Activated naive CD8-positive, alpha-beta T cell (primary cell): ENCODE results near the gene HLCS.
"Not testable (repeated sequence)": the region's sequence is repeated elsewhere in the genome, so short reads cannot be mapped to it uniquely, and the experiment has no call there.

ENCODE experiments used
- H3K27ac Mint-ChIP-seq: one replicate; pipeline ENCODE4 v1.8.0; 2021; ENCODE audit warnings: mixed read lengths
- H3K27me3 Mint-ChIP-seq: one replicate; pipeline ENCODE4 v1.8.0; 2021; ENCODE audit warnings: mixed read lengths
- H3K36me3 Mint-ChIP-seq: one replicate; pipeline ENCODE4 v1.8.0; 2021; ENCODE audit warnings: mixed read lengths
- H3K4me1 Mint-ChIP-seq: one replicate; pipeline ENCODE4 v1.8.0; 2021; ENCODE audit warnings: low read depth, mixed read lengths
- H3K4me3 Mint-ChIP-seq: one replicate; pipeline ENCODE4 v1.8.0; 2021; ENCODE audit warnings: mild to moderate bottlenecking, mixed read lengths
- H3K9me3 Mint-ChIP-seq: one replicate; pipeline ENCODE4 v1.8.0; 2021; ENCODE audit warnings: low read depth, mixed read lengths

HLCS gene

GRCh38 chr21:36973986-36974850 lies 7.7 kb upstream of the HLCS start:
- Mint-ChIP-seq H3K36me3 (peaks cover 2% of the 10 kb centered on the region), H3K4me3 (no peak overlapping the region), H3K27me3 (no peaks in the 10 kb centered on the region), H3K4me1 (peaks cover 16% of the 10 kb centered on the region), H3K9me3 (no peaks in the 10 kb centered on the region), H3K27ac (no peak overlapping the region)

- no peaks in the 10 kb centered on the region for H3K9me3 Mint-ChIP-seq
- H3K4me1 Mint-ChIP-seq = peaks cover 16% of the 10 kb centered on the region
- no peak overlapping the region for H3K27ac Mint-ChIP-seq
- peaks cover 2% of the 10 kb centered on the region for H3K36me3 Mint-ChIP-seq
- no peak overlapping the region for H3K4me3 Mint-ChIP-seq
- no peaks in the 10 kb centered on the region for H3K27me3 Mint-ChIP-seq
Observed at GRCh38 chr21:36968976-36969375, 2.5 kb upstream of the HLCS start.

- Mint-ChIP-seq H3K4me3 (peak overlapping the region; percentile 76), H3K36me3 (peaks cover 1% of the 10 kb centered on the region), H3K9me3 (no peaks in the 10 kb centered on the region), H3K4me1 (peaks cover 16% of the 10 kb centered on the region), H3K27ac (no peak overlapping the region), H3K27me3 (no peaks in the 10 kb centered on the region)
Observed at GRCh38 chr21:36968414-36968813, 1.9 kb upstream of the HLCS start.

- peaks cover 16% of the 10 kb centered on the region for H3K4me1 Mint-ChIP-seq
- peak overlapping the region; percentile 73 for H3K27ac Mint-ChIP-seq
- H3K36me3 Mint-ChIP-seq = peaks cover 2% of the 10 kb centered on the region
- peak overlapping the region; percentile 76 for H3K4me3 Mint-ChIP-seq
- H3K27me3 Mint-ChIP-seq = no peaks in the 10 kb centered on the region
- H3K9me3 Mint-ChIP-seq = no peaks in the 10 kb centered on the region
Observed at GRCh38 chr21:36966821-36967768, 626 bp upstream of the HLCS start.

- Mint-ChIP-seq H3K9me3 (no peaks in the 10 kb centered on the region), H3K27ac (peak overlapping the region; percentile 91), H3K27me3 (no peaks in the 10 kb centered on the region), H3K4me1 (peaks cover 16% of the 10 kb centered on the region), H3K36me3 (peaks cover 6% of the 10 kb centered on the region), H3K4me3 (peak overlapping the region; percentile 90)
Observed at GRCh38 chr21:36965720-36966065, 776 bp downstream of the HLCS start.

GRCh38 chr21:36964827-36965719 lies 1.4 kb downstream of the HLCS start:
- peaks cover 10% of the 10 kb centered on the region for H3K36me3 Mint-ChIP-seq
- peak overlapping the region; percentile 91 for H3K27ac Mint-ChIP-seq
- H3K9me3 Mint-ChIP-seq = no peaks in the 10 kb centered on the region
- peaks cover 16% of the 10 kb centered on the region for H3K4me1 Mint-ChIP-seq
- H3K4me3 Mint-ChIP-seq = peak overlapping the region; percentile 90
- no peaks in the 10 kb centered on the region for H3K27me3 Mint-ChIP-seq

- no peaks in the 10 kb centered on the region for H3K27me3 Mint-ChIP-seq
- no peaks in the 10 kb centered on the region for H3K9me3 Mint-ChIP-seq
- peaks cover 16% of the 10 kb centered on the region for H3K4me1 Mint-ChIP-seq
Observed at GRCh38 chr21:36964398-36964797, 2.1 kb downstream of the HLCS start.

GRCh38 chr21:36962098-36962780 lies 4.2 kb downstream of the HLCS start:
- H3K4me1 Mint-ChIP-seq = peaks cover 16% of the 10 kb centered on the region
- no peaks in the 10 kb centered on the region for H3K9me3 Mint-ChIP-seq
- H3K36me3 Mint-ChIP-seq = peaks cover 10% of the 10 kb centered on the region
- no peaks in the 10 kb centered on the region for H3K27me3 Mint-ChIP-seq
- no peak overlapping the region for H3K27ac Mint-ChIP-seq
- no peak overlapping the region for H3K4me3 Mint-ChIP-seq

More at GRCh38 chr21:36964398-36964797, 2.1 kb downstream of the HLCS start:
- Mint-ChIP-seq H3K27ac (peak overlapping the region; percentile 91), H3K4me3 (no peak overlapping the region), H3K36me3 (peaks cover 10% of the 10 kb centered on the region)

GRCh38 chr21:36960676-36961284 lies 5.7 kb downstream of the HLCS start:
- Mint-ChIP-seq H3K27ac (no peak overlapping the region), H3K27me3 (no peaks in the 10 kb centered on the region), H3K4me1 (peaks cover 12% of the 10 kb centered on the region), H3K4me3 (no peak overlapping the region), H3K36me3 (peaks cover 15% of the 10 kb centered on the region), H3K9me3 (no peaks in the 10 kb centered on the region)

GRCh38 chr21:36959020-36959835 lies 7.2 kb downstream of the HLCS start:
- Mint-ChIP-seq H3K9me3 (no peaks in the 10 kb centered on the region), H3K4me1 (no peaks in the 10 kb centered on the region), H3K4me3 (no peak overlapping the region), H3K27ac (no peak overlapping the region), H3K36me3 (peaks cover 15% of the 10 kb centered on the region), H3K27me3 (no peaks in the 10 kb centered on the region)

- peaks cover 11% of the 10 kb centered on the region for H3K36me3 Mint-ChIP-seq
- no peaks in the 10 kb centered on the region for H3K27me3 Mint-ChIP-seq
- no peak overlapping the region for H3K4me3 Mint-ChIP-seq
- H3K9me3 Mint-ChIP-seq = no peaks in the 10 kb centered on the region
- no peaks in the 10 kb centered on the region for H3K4me1 Mint-ChIP-seq
- no peak overlapping the region for H3K27ac Mint-ChIP-seq
Observed at GRCh38 chr21:36955783-36956182, 10.7 kb downstream of the HLCS start.

GRCh38 chr21:36952331-36952730 lies 14.1 kb downstream of the HLCS start:
- H3K4me1 Mint-ChIP-seq, H3K9me3 Mint-ChIP-seq, H3K4me3 Mint-ChIP-seq, H3K27ac Mint-ChIP-seq, H3K27me3 Mint-ChIP-seq: not testable (repeated sequence)
- H3K36me3 Mint-ChIP-seq = peaks cover 21% of the 10 kb centered on the region
